ENCODE results near the gene STAT5B.
"Not testable (repeated sequence)": the region's sequence is repeated elsewhere in the genome, so short reads cannot be mapped to it uniquely, and the experiment has no call there.

Gene STAT5B

GRCh38 chr17:42206153-42206612, 70.0 kb downstream of the STAT5B start:
- not testable (repeated sequence) for ATAC-seq

- no peak for TF ChIP-seq ARNTL (CRISPR knock-in tag; IDR thresholded peaks at IDR 0.05; ENCODE audit: borderline replicate concordance, low read depth)
- TF ChIP-seq ESRRG (CRISPR knock-in tag; IDR thresholded peaks at IDR 0.05), result no peak
- TF ChIP-seq CSRNP3 (CRISPR knock-in tag; IDR thresholded peaks at IDR 0.05), result no peak
- no peak for TF ChIP-seq TCF4 (CRISPR knock-in tag; IDR thresholded peaks at IDR 0.05; ENCODE audit: borderline replicate concordance)
- TF ChIP-seq ZNF8 (CRISPR knock-in tag; IDR thresholded peaks at IDR 0.05), result no peak
- no peak for TF ChIP-seq TSHZ2 (CRISPR knock-in tag; IDR thresholded peaks at IDR 0.05)
- no peak for TF ChIP-seq ZC3H10 (CRISPR knock-in tag; IDR thresholded peaks at IDR 0.05)
- TF ChIP-seq SNAI2 (CRISPR knock-in tag; IDR thresholded peaks at IDR 0.05), result no peak
- TF ChIP-seq ZNF70 (CRISPR knock-in tag; IDR thresholded peaks at IDR 0.05), result no peak
- TF ChIP-seq GLIS3 (CRISPR knock-in tag; IDR thresholded peaks at IDR 0.05), result no peak
- no peak for TF ChIP-seq ISL1 (CRISPR knock-in tag; IDR thresholded peaks at IDR 0.05)
- TF ChIP-seq ZFP30 (CRISPR knock-in tag; IDR thresholded peaks at IDR 0.05), result no peak
- no peak for TF ChIP-seq POU6F1 (CRISPR knock-in tag; IDR thresholded peaks at IDR 0.05; ENCODE audit: borderline replicate concordance, low read depth)
- TF ChIP-seq ZFP3 (CRISPR knock-in tag; IDR thresholded peaks at IDR 0.05), result no peak
- no peak for TF ChIP-seq BACH2 (CRISPR knock-in tag; IDR thresholded peaks at IDR 0.05; ENCODE audit: borderline replicate concordance)
- no peak for TF ChIP-seq OSR1 (CRISPR knock-in tag; IDR thresholded peaks at IDR 0.05)
- TF ChIP-seq PATZ1 (CRISPR knock-in tag; IDR thresholded peaks at IDR 0.05; ENCODE audit: borderline replicate concordance), result no peak
- no peak for ATAC-seq
Measured at GRCh38 chr17:42203354-42203753, 72.8 kb downstream of the STAT5B start.

GRCh38 chr17:42202696-42203095, 73.5 kb downstream of the STAT5B start:
- TF ChIP-seq GLIS3 (CRISPR knock-in tag; IDR thresholded peaks at IDR 0.05), result no peak
- no peak for TF ChIP-seq ISL1 (CRISPR knock-in tag; IDR thresholded peaks at IDR 0.05)
- no peak for ATAC-seq

GRCh38 chr17:42202159-42202558, 74.0 kb downstream of the STAT5B start:
- no peak; the same call in 2 of the 3 replicates for ATAC-seq
- no peak for TF ChIP-seq CSRNP3 (CRISPR knock-in tag; IDR thresholded peaks at IDR 0.05)
- TF ChIP-seq PATZ1 (CRISPR knock-in tag; IDR thresholded peaks at IDR 0.05; ENCODE audit: borderline replicate concordance), result no peak
- TF ChIP-seq ZNF8 (CRISPR knock-in tag; IDR thresholded peaks at IDR 0.05), result no peak
- TF ChIP-seq RARB (CRISPR knock-in tag; IDR thresholded peaks at IDR 0.05), result no peak
- no peak for TF ChIP-seq ISL1 (CRISPR knock-in tag; IDR thresholded peaks at IDR 0.05)
- TF ChIP-seq GLIS3 (CRISPR knock-in tag; IDR thresholded peaks at IDR 0.05), result no peak
- no peak for TF ChIP-seq BACH2 (CRISPR knock-in tag; IDR thresholded peaks at IDR 0.05; ENCODE audit: borderline replicate concordance)
- TF ChIP-seq CSDC2 (CRISPR knock-in tag; IDR thresholded peaks at IDR 0.05), result no peak
- TF ChIP-seq TOX (CRISPR knock-in tag; IDR thresholded peaks at IDR 0.05; ENCODE audit: borderline replicate concordance), result no peak
- TF ChIP-seq ZFP3 (CRISPR knock-in tag; IDR thresholded peaks at IDR 0.05), result no peak
- TF ChIP-seq SNAI2 (CRISPR knock-in tag; IDR thresholded peaks at IDR 0.05), result no peak
- no peak for TF ChIP-seq TSHZ2 (CRISPR knock-in tag; IDR thresholded peaks at IDR 0.05)
- TF ChIP-seq TCF4 (CRISPR knock-in tag; IDR thresholded peaks at IDR 0.05; ENCODE audit: borderline replicate concordance), result no peak
- no peak for TF ChIP-seq ESRRG (CRISPR knock-in tag; IDR thresholded peaks at IDR 0.05)
- TF ChIP-seq OSR1 (CRISPR knock-in tag; IDR thresholded peaks at IDR 0.05), result no peak

All from SK-N-SH treated with all-trans-retinoic acid at 6 μM for 48 hours (cell line).